HCT116 (cell line): Measurements from ENCODE around the gene IARS1. TPM values are rescaled to one million over a fixed set of nuclear protein-coding genes. Genes with fewer than 3 reads are reported as not detected.

ENCODE experiments used
- ATAC-seq: fragments of 200-7000 bp; cut with Tn5 transposase; 2 replicates; pipeline ENCODE4 v1.9.1; 2020; ENCODE audit warnings: mild to moderate bottlenecking, moderate library complexity
- BruUV-seq: library from RNA; stranded (reverse); fragments of 400-500 nt; replicated peaks from 2 replicates; lab custom pipeline; 2021; lab: Mats Ljungman, UMichigan
- CTCF ChIA-PET: fragments of 300-600 bp; sonication (Branson Sonifier 250); formaldehyde crosslinking; loops from one replicate; lab custom pipeline; 2021; ENCODE audit warnings: antibody characterized with exemption; lab: Charles Lee
- POLR2A ChIA-PET: fragments of 300-600, 350-600 bp; sonication (Branson Sonifier 250); formaldehyde crosslinking; loops from one replicate; lab custom pipeline; 2021; ENCODE audit warnings: antibody characterized with exemption; lab: Charles Lee
- RAD21 ChIA-PET, 2 experiments: fragments of 300-600 bp; sonication (Branson Sonifier 250); formaldehyde crosslinking; loops; one replicate each; lab custom pipeline; 2023; ENCODE audit warnings: low total read pairs in 2 of 2; ENCODE audit not compliant: uncharacterized antibody in 2 of 2, unreplicated experiment in 2 of 2, low non-redundant PET in 1 of 2; lab: Charles Lee
- DNase-seq: peaks from one replicate; pipeline ENCODE4 v3.0.0-alpha.2; 2010; ENCODE audit warnings: low read depth, low spot score
- H2AFZ ChIP-seq: fragments of 200-600 bp; shearing (Covaris generic), sonication (generic); 2 replicates; pipeline ENCODE4 v1.6.1; 2017; ENCODE audit warnings: low read depth, mixed run types, mixed read lengths, antibody characterized with exemption, low read length; ENCODE audit not compliant: poor library complexity, severe bottlenecking
- H3K27ac ChIP-seq: 2 replicates; pipeline ENCODE4 v1.5.1; 2012; ENCODE audit warnings: low read depth, low read length
- H3K27me3 ChIP-seq: fragments of 200-600 bp; sonication (generic); 2 replicates; pipeline ENCODE4 v1.6.1; 2016; ENCODE audit warnings: mixed run types, low read length, mixed read lengths; ENCODE audit not compliant: insufficient read depth
- H3K36me3 ChIP-seq, 2 experiments: fragments of 200-500 bp in 1 of 2; fragments of 200-600 bp in 1 of 2; sonication (Bioruptor generic) in 1 of 2; sonication (generic) in 1 of 2; 2 replicates each; pipeline versions ENCODE4 v1.5.1 to v1.6.1; 2014 to 2016; ENCODE audit warnings: low read length in 2 of 2, inconsistent platforms in 1 of 2, mixed read lengths in 1 of 2, mixed run types in 1 of 2; ENCODE audit not compliant: insufficient read depth in 2 of 2, control insufficient read depth in 1 of 2
- H3K4me1 ChIP-seq, 2 experiments: fragments of 200-600 bp in 1 of 2; sonication (generic) in 1 of 2; 2 replicates each; pipeline versions ENCODE4 v1.5.1 to v1.6.1; 2012 to 2017; ENCODE audit warnings: low read length in 2 of 2, inconsistent platforms in 1 of 2, mild to moderate bottlenecking in 1 of 2, mixed read lengths in 1 of 2, mixed run types in 1 of 2, moderate library complexity in 1 of 2; ENCODE audit not compliant: insufficient read depth in 2 of 2, control insufficient read depth in 1 of 2
- H3K4me2 ChIP-seq: fragments of 200-600 bp; sonication (generic); 2 replicates; pipeline ENCODE4 v1.6.1; 2017; ENCODE audit warnings: mixed run types, low read length, mixed read lengths
- H3K4me3 ChIP-seq, 2 experiments: fragments of 200-600 bp in 1 of 2; sonication (generic) in 1 of 2; replicated peaks in 1 of 2; 2 replicates each; pipeline ENCODE4 v1.5.1; 2011 to 2016; ENCODE audit warnings: low read length in 2 of 2, control low read depth in 1 of 2, low read depth in 1 of 2, mild to moderate bottlenecking in 1 of 2, mixed read lengths in 1 of 2, mixed run types in 1 of 2
- H3K79me2 ChIP-seq: fragments of 200-600 bp; sonication (generic); 2 replicates; pipeline ENCODE4 v1.6.1; 2017; ENCODE audit warnings: mild to moderate bottlenecking, mixed run types, low read length, moderate library complexity, mixed read lengths; ENCODE audit not compliant: insufficient read depth
- H3K9ac ChIP-seq: fragments of 200-600 bp; sonication (generic); 2 replicates; pipeline ENCODE4 v1.6.1; 2016; ENCODE audit warnings: low read length, mixed read lengths
- H3K9me2 ChIP-seq: fragments of 200-600 bp; sonication (generic), shearing (Covaris generic); 2 replicates; pipeline ENCODE4 v1.6.1; 2017; ENCODE audit warnings: mixed run types, mild to moderate bottlenecking, moderate library complexity; ENCODE audit not compliant: insufficient read depth
- H3K9me3 ChIP-seq, 2 experiments: fragments of 200-500 bp in 1 of 2; fragments of 200-600 bp in 1 of 2; sonication (Bioruptor generic) in 1 of 2; sonication (generic) in 1 of 2; 2 replicates each; pipeline ENCODE4 v1.6.1; 2014 to 2017; ENCODE audit warnings: low read length in 2 of 2, mixed read lengths in 2 of 2, inconsistent platforms in 1 of 2, low read depth in 1 of 2, mild to moderate bottlenecking in 1 of 2, mixed run types in 1 of 2, moderate library complexity in 1 of 2; ENCODE audit not compliant: control insufficient read depth in 1 of 2, insufficient read depth in 1 of 2
- H4K20me1 ChIP-seq: fragments of 200-600 bp; sonication (generic), shearing (Covaris generic); 2 replicates; pipeline ENCODE4 v1.6.1; 2017; ENCODE audit warnings: mixed run types, mild to moderate bottlenecking, moderate library complexity; ENCODE audit not compliant: insufficient read depth
- CBX3 ChIP-seq: IDR thresholded peaks from 2 replicates; pipeline ENCODE4 v1.6.1; 2012; ENCODE audit warnings: low read depth
- CEBPB ChIP-seq: IDR thresholded peaks from 2 replicates; pipeline ENCODE4 v1.6.1; 2012; ENCODE audit warnings: low read depth
- CTCF ChIP-seq, 3 experiments: fragments of 200-600 bp in 1 of 3; sonication (generic) in 1 of 3; IDR thresholded peaks in 2 of 3; conservative IDR thresholded peaks in 1 of 3; 2 replicates each; pipeline ENCODE4 v1.5.1; 2012 to 2017; ENCODE audit warnings: low read depth in 2 of 3, low read length in 2 of 3, antibody characterized with exemption in 1 of 3, borderline replicate concordance in 1 of 3, control low read depth in 1 of 3, mild to moderate bottlenecking in 1 of 3, mixed read lengths in 1 of 3, mixed run types in 1 of 3, moderate library complexity in 1 of 3; ENCODE audit not compliant: insufficient read depth in 1 of 3
- EGR1 ChIP-seq: IDR thresholded peaks from 2 replicates; pipeline ENCODE4 v1.6.1; 2012; ENCODE audit warnings: low read depth
- ELF1 ChIP-seq: IDR thresholded peaks from 2 replicates; pipeline ENCODE4 v1.6.1; 2012; ENCODE audit warnings: low read depth, borderline replicate concordance
- EZH2 ChIP-seq: fragments of 200-600 bp; sonication (generic); IDR thresholded peaks from 2 replicates; pipeline ENCODE4 v1.6.1; 2017; ENCODE audit warnings: antibody characterized with exemption, mixed run types
- EZH2phosphoT487 ChIP-seq: fragments of 200-600 bp; IDR thresholded peaks from 2 replicates; pipeline ENCODE4 v1.6.1; 2018; ENCODE audit warnings: antibody characterized with exemption, borderline replicate concordance
- FOSL1 ChIP-seq: IDR thresholded peaks from 2 replicates; pipeline ENCODE4 v1.6.1; 2012; ENCODE audit warnings: low read depth
- POLR2AphosphoS5 ChIP-seq: IDR thresholded peaks from 2 replicates; pipeline ENCODE4 v1.6.1; 2011; ENCODE audit warnings: mild to moderate bottlenecking, low read depth, low read length, moderate library complexity
- SIN3A ChIP-seq: IDR thresholded peaks from 2 replicates; pipeline ENCODE4 v1.6.1; 2012; ENCODE audit warnings: low read depth
- SRF ChIP-seq: IDR thresholded peaks from 2 replicates; pipeline ENCODE4 v1.6.1; 2012; ENCODE audit warnings: low read depth
- TCF7L2 ChIP-seq: IDR thresholded peaks from 2 replicates; pipeline ENCODE4 v1.7.0; 2011; ENCODE audit warnings: borderline replicate concordance, inconsistent platforms; ENCODE audit not compliant: insufficient read depth, insufficient read length; ENCODE audit errors: extremely low read depth
- ZBTB33 ChIP-seq: IDR thresholded peaks from 2 replicates; pipeline ENCODE4 v1.6.1; 2011; ENCODE audit warnings: mild to moderate bottlenecking, low read length, moderate library complexity; ENCODE audit not compliant: insufficient replicate concordance; ENCODE audit errors: extremely low read depth
- intact Hi-C: fragments of 100-400 bp; cut with micrococcal nuclease; formaldehyde crosslinking; loops from 2 replicates; pipeline ENCODE4 v1.10.0; 2022
- total RNA-seq: library from RNA; stranded (reverse); gene quantifications from one replicate; pipeline ENCODE4 v1.2.1, GENCODE V29; 2021; ENCODE audit not compliant: unreplicated experiment

The IARS1 gene
- total RNA-seq, 1 experiment from 2014 or later = 279 TPM

DNA sequence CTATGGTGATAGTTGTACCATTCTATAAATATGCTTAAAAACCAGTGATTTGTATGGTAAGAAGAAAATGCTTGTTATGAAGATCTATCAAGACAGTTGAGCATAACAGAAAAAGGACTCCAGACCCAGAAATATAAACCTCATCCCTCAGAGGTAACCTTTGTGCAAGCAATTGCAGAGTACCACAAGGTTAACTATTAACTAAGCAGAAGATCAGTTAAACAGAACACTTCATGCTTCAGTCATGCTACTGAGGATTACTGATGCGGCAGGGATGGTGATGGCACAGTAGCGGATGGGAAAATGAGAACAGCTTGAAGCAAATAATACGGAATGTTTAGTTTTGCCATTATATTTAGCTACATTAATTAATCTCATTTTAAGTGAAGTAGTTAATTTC lies 45.5 kb downstream of the IARS1 start:
- Histone ChIP-seq H3K4me2 (no peak overlapping the region), H3K9me3 (no peaks in the 10 kb centered on the region)
- ATAC-seq = no peak
- RAD21 ChIA-PET = no interaction called here
- TF ChIP-seq ZBTB33 = no peak
- TF ChIP-seq SIN3A = no peak
- TF ChIP-seq FOSL1 = no peak
- TF ChIP-seq CBX3 = no peak
- no peak for TF ChIP-seq TCF7L2
- no peak for TF ChIP-seq CEBPB
- TF ChIP-seq SRF = no peak
- no peak for TF ChIP-seq POLR2AphosphoS5
- TF ChIP-seq EGR1 = no peak
- no peak for TF ChIP-seq ELF1
- TF ChIP-seq EZH2 = no peak
- no peak for TF ChIP-seq CTCF (IDR thresholded peaks at IDR 0.05 in 2 of 3, conservative IDR thresholded peaks at IDR 0.05 in 1 of 3; ENCODE audit: borderline replicate concordance in 1 of 3, insufficient read depth in 1 of 3, low read depth in 2 of 3, low read length in 2 of 3)
- no peak for TF ChIP-seq EZH2phosphoT487
- TF ChIP-seq, all 23 proteins: peak for 0
- Histone ChIP-seq H3K27me3 (no peaks in the 10 kb centered on the region), H3K4me1 (no peaks in the 10 kb centered on the region), H3K79me2 (peaks cover 17% of the 10 kb centered on the region; the same call in 1 of the 2 replicates), H3K4me3 (no peak overlapping the region), H2AFZ (no peak overlapping the region), H3K9ac (no peak overlapping the region), H3K36me3 (peaks cover 73 to 79% of the 10 kb centered on the region in 2 experiments), H3K9me2 (no peaks in the 10 kb centered on the region), H4K20me1 (no peaks in the 10 kb centered on the region; the same call in 1 of the 2 replicates), H3K27ac (no peak overlapping the region)
- no peak for DNase-seq
- POLR2A ChIA-PET = no interaction called here
- intact Hi-C loops = no loop called here
- BruUV-seq = no TSS peak
- CTCF ChIA-PET = no interaction called here
